ENCODE results near the gene RBBP8.

The RBBP8 gene

DNA sequence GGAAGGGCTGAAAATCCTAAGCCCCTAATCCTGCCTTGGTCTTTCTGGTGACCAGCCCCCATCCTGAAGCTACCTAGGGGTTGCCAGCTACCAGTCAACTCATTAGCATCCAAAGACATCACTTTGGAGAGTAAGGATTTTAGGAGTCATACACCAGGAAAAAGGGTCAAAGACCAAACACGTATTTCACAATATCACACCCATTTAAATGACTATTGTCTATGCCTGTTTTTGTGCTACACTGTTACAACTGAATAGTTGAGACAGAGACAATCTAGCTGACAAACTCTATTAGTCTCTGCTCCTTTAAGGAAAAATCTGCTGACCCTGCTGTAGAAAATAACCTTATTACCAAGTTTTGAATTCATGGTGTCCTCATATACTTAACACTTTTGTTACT lies 21.0 kb upstream of the RBBP8 start:
- no peaks in the 10 kb centered on the region for H3K4me1 ChIP-seq (ENCODE audit: control extremely low read depth in 1 of 4, control insufficient read depth in 4 of 4, insufficient read depth in 4 of 4, low read length in 3 of 4)
- ChIA-PET CTCF (no interaction called here), POLR2A (no interaction called here)
- H3K36me3 ChIP-seq (ENCODE audit: control insufficient read depth in 4 of 4, insufficient read depth in 4 of 4, low read length in 3 of 4), result peaks cover 0 to 2% (median 0%) of the 10 kb centered on the region in 4 experiments
- H3K27me3 ChIP-seq (replicated peaks in 2 of 5; ENCODE audit: control insufficient read depth in 4 of 5, insufficient read depth in 5 of 5, low read length in 4 of 5), result no peaks in the 10 kb centered on the region
- H3K27ac ChIP-seq (ENCODE audit: insufficient read depth in 1 of 2, low read depth in 1 of 2, low read length in 2 of 2, poor library complexity in 1 of 2, severe bottlenecking in 2 of 2), result no peak overlapping the region
- no CpG with 5 or more reads among the region's 1 CpG for WGBS (ENCODE audit: insufficient coverage)
- no peak overlapping the region for H3K4me3 ChIP-seq (ENCODE audit: control insufficient read depth in 1 of 7, extremely low read depth in 1 of 7, insufficient read depth in 4 of 7, low read depth in 2 of 7, low read length in 6 of 7)
- DNase-seq, result no peak
- H3K9me3 ChIP-seq (ENCODE audit: control extremely low read depth in 1 of 5, control insufficient read depth in 4 of 5, insufficient read depth in 2 of 5, low read depth in 1 of 5, low read length in 4 of 5), result no peaks in the 10 kb centered on the region

DNA sequence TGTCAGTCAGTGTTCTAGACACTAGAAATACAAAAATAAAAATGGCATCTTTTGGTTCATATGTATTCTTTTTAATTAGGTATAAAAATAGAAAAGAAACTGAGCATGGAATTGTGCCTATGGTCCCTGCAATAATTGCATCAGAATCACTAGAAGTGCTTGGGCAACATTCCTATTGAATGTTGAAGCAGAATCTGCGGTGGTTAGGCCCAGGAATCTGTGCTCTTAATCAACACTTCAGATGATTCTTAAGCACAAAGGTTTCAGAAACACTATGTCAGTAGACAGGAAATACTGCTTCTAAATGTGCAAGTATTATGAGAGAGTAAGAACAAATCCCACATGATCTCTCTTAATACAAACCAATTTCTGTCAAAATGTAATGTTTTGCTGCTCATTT lies 20.3 kb upstream of the RBBP8 start:
- POLR2A ChIA-PET, result no interaction called here
- no peak overlapping the region for H3K4me3 ChIP-seq (ENCODE audit: control insufficient read depth in 1 of 7, extremely low read depth in 1 of 7, insufficient read depth in 4 of 7, low read depth in 2 of 7, low read length in 6 of 7)
- DNase-seq, result no peak
- no CpG with 5 or more reads among the region's 1 CpG for WGBS (ENCODE audit: insufficient coverage)
- no peak overlapping the region for H3K27ac ChIP-seq (ENCODE audit: insufficient read depth in 1 of 2, low read depth in 1 of 2, low read length in 2 of 2, poor library complexity in 1 of 2, severe bottlenecking in 2 of 2)
- no peaks in the 10 kb centered on the region for H3K4me1 ChIP-seq (ENCODE audit: control extremely low read depth in 1 of 4, control insufficient read depth in 4 of 4, insufficient read depth in 4 of 4, low read length in 3 of 4)
- no peaks in the 10 kb centered on the region for H3K27me3 ChIP-seq (replicated peaks in 2 of 5; ENCODE audit: control insufficient read depth in 4 of 5, insufficient read depth in 5 of 5, low read length in 4 of 5)
- H3K36me3 ChIP-seq (ENCODE audit: control insufficient read depth in 4 of 4, insufficient read depth in 4 of 4, low read length in 3 of 4), result peaks cover 0 to 2% (median 0%) of the 10 kb centered on the region in 4 experiments
- no peaks in the 10 kb centered on the region for H3K9me3 ChIP-seq (ENCODE audit: control extremely low read depth in 1 of 5, control insufficient read depth in 4 of 5, insufficient read depth in 2 of 5, low read depth in 1 of 5, low read length in 4 of 5)
- CTCF ChIA-PET, result no interaction called here

DNA sequence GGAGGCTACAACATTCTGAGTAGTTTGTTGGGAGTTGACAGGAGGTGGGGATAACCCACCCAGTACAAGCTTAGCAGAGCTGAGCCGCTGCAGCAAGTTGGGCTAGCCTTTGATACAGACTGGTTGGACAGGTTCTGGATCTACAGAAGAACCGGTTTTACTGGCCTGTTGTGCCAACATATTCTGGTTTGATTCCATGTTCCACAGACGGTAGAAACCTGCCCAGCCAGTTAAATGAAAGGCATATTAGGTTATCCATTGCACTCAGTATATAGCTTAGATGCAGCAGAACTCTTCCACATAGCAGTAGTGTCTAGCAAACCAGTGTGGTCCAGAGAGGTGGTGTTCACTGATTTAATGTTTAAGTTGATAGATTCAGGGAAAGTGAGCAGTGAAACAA lies 19.3 kb upstream of the RBBP8 start:
- Histone ChIP-seq H3K36me3 (ENCODE audit: control insufficient read depth in 4 of 4, insufficient read depth in 4 of 4, low read length in 3 of 4) (peaks cover 0 to 2% (median 0%) of the 10 kb centered on the region in 4 experiments), H3K27me3 (replicated peaks in 2 of 5; ENCODE audit: control insufficient read depth in 4 of 5, insufficient read depth in 5 of 5, low read length in 4 of 5) (no peaks in the 10 kb centered on the region), H3K4me1 (ENCODE audit: control extremely low read depth in 1 of 4, control insufficient read depth in 4 of 4, insufficient read depth in 4 of 4, low read length in 3 of 4) (no peaks in the 10 kb centered on the region), H3K9me3 (ENCODE audit: control extremely low read depth in 1 of 5, control insufficient read depth in 4 of 5, insufficient read depth in 2 of 5, low read depth in 1 of 5, low read length in 4 of 5) (no peaks in the 10 kb centered on the region), H3K27ac (ENCODE audit: insufficient read depth in 1 of 2, low read depth in 1 of 2, low read length in 2 of 2, poor library complexity in 1 of 2, severe bottlenecking in 2 of 2) (no peak overlapping the region), H3K4me3 (ENCODE audit: control insufficient read depth in 1 of 7, extremely low read depth in 1 of 7, insufficient read depth in 4 of 7, low read depth in 2 of 7, low read length in 6 of 7) (no peak overlapping the region)
- WGBS (ENCODE audit: insufficient coverage), result 97% methylated on average over 3 of the region's 3 CpGs
- CTCF ChIA-PET, result no interaction called here
- no peak for DNase-seq
- POLR2A ChIA-PET, result no interaction called here

DNA sequence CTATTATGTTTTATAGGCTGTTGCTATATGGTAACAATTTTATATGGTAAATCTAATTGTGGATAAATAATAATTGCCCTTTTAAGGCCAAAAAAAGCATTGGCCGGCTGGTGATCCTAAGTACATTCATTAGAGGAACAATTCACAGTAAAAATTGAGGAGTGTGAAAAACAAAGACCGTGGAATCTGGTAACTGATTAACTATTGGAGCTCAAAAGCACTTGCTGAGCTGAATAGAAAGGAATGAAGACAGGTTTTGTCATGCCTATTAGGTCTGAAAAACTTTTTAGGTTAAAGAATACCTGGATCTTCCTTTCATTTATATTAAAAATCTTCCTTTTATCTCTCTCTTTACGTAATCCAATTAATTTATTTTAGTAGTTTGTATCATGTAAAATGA lies 18.5 kb upstream of the RBBP8 start:
- 100% methylated on average over 1 of the region's 3 CpGs for WGBS (ENCODE audit: insufficient coverage)
- H3K27ac ChIP-seq (ENCODE audit: insufficient read depth in 1 of 2, low read depth in 1 of 2, low read length in 2 of 2, poor library complexity in 1 of 2, severe bottlenecking in 2 of 2), result no peak overlapping the region
- DNase-seq, result no peak
- CTCF ChIA-PET, result no interaction called here
- no peak overlapping the region for H3K4me3 ChIP-seq (ENCODE audit: control insufficient read depth in 1 of 7, extremely low read depth in 1 of 7, insufficient read depth in 4 of 7, low read depth in 2 of 7, low read length in 6 of 7)
- no peaks in the 10 kb centered on the region for H3K27me3 ChIP-seq (replicated peaks in 2 of 5; ENCODE audit: control insufficient read depth in 4 of 5, insufficient read depth in 5 of 5, low read length in 4 of 5)
- peaks cover 0 to 2% (median 0%) of the 10 kb centered on the region in 4 experiments for H3K36me3 ChIP-seq (ENCODE audit: control insufficient read depth in 4 of 4, insufficient read depth in 4 of 4, low read length in 3 of 4)
- POLR2A ChIA-PET, result no interaction called here
- H3K9me3 ChIP-seq (ENCODE audit: control extremely low read depth in 1 of 5, control insufficient read depth in 4 of 5, insufficient read depth in 2 of 5, low read depth in 1 of 5, low read length in 4 of 5), result no peaks in the 10 kb centered on the region
- H3K4me1 ChIP-seq (ENCODE audit: control extremely low read depth in 1 of 4, control insufficient read depth in 4 of 4, insufficient read depth in 4 of 4, low read length in 3 of 4), result no peaks in the 10 kb centered on the region

DNA sequence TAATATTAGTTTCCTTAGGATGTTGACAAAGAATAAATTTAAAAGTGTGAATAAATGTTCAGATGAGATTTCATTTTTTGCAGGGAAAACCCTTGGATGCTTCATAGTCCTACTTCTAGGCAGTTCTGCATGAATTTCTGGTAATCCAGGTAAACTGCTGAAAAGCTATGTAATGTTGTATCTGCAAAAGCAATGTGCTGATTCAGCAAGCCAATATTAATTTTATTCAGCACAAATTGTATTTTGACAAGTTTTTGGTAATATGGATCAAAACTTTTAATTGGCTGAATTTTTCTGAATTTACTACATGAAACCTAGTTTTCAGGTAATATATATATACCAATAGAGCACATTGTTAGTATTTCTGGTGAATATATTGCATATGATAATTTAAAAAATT lies 17.8 kb upstream of the RBBP8 start:
- CTCF ChIA-PET, result interaction anchor here (1.6 kb wide), 1 partner anchor 9 kb away, joined by 5 read pairs; no protein-coding TSS in a partner anchor
- Histone ChIP-seq H3K27ac (ENCODE audit: insufficient read depth in 1 of 2, low read depth in 1 of 2, low read length in 2 of 2, poor library complexity in 1 of 2, severe bottlenecking in 2 of 2) (no peak overlapping the region), H3K4me1 (ENCODE audit: control extremely low read depth in 1 of 4, control insufficient read depth in 4 of 4, insufficient read depth in 4 of 4, low read length in 3 of 4) (no peaks in the 10 kb centered on the region)

DNA sequence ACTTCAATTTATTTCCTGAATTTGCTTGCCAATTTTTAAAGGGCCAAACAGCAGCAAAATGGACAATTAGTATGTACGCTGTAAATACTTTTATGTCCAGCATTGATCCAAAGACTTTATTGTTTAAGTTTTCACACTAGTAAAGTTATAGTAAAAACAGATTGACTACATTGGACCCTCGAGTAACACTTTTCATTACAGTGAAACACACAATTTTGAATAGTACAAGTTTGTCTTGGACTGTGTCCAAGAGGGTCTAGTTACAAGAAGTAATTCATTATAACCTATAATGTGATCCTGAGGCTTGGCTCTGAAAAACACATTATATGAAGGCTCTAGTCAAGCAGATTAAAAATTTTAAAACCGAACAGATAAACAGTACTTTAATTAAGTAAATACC lies 11.4 kb upstream of the RBBP8 start:
- Histone ChIP-seq H3K4me3 (ENCODE audit: control insufficient read depth in 1 of 7, extremely low read depth in 1 of 7, insufficient read depth in 4 of 7, low read depth in 2 of 7, low read length in 6 of 7) (no peak overlapping the region), H3K4me1 (ENCODE audit: control extremely low read depth in 1 of 4, control insufficient read depth in 4 of 4, insufficient read depth in 4 of 4, low read length in 3 of 4) (no peaks in the 10 kb centered on the region), H3K36me3 (ENCODE audit: control insufficient read depth in 4 of 4, insufficient read depth in 4 of 4, low read length in 3 of 4) (no peaks in the 10 kb centered on the region), H3K27ac (ENCODE audit: insufficient read depth in 1 of 2, low read depth in 1 of 2, low read length in 2 of 2, poor library complexity in 1 of 2, severe bottlenecking in 2 of 2) (no peak overlapping the region), H3K27me3 (replicated peaks in 2 of 5; ENCODE audit: control insufficient read depth in 4 of 5, insufficient read depth in 5 of 5, low read length in 4 of 5) (no peaks in the 10 kb centered on the region), H3K9me3 (ENCODE audit: control extremely low read depth in 1 of 5, control insufficient read depth in 4 of 5, insufficient read depth in 2 of 5, low read depth in 1 of 5, low read length in 4 of 5) (no peaks in the 10 kb centered on the region)
- POLR2A ChIA-PET, result no interaction called here
- no peak for DNase-seq
- CTCF ChIA-PET, result no interaction called here
- WGBS (ENCODE audit: insufficient coverage), result no CpG with 5 or more reads among the region's 3 CpGs

More for the DNA sequence above, 17.8 kb upstream of the RBBP8 start:
- POLR2A ChIA-PET, result no interaction called here
- H3K27me3 ChIP-seq (replicated peaks in 2 of 5; ENCODE audit: control insufficient read depth in 4 of 5, insufficient read depth in 5 of 5, low read length in 4 of 5), result no peaks in the 10 kb centered on the region
- H3K9me3 ChIP-seq (ENCODE audit: control extremely low read depth in 1 of 5, control insufficient read depth in 4 of 5, insufficient read depth in 2 of 5, low read depth in 1 of 5, low read length in 4 of 5), result no peaks in the 10 kb centered on the region
- H3K36me3 ChIP-seq (ENCODE audit: control insufficient read depth in 4 of 4, insufficient read depth in 4 of 4, low read length in 3 of 4), result peaks cover 0 to 2% (median 0%) of the 10 kb centered on the region in 4 experiments
- no peak for DNase-seq
- H3K4me3 ChIP-seq (ENCODE audit: control insufficient read depth in 1 of 7, extremely low read depth in 1 of 7, insufficient read depth in 4 of 7, low read depth in 2 of 7, low read length in 6 of 7), result no peak overlapping the region

DNA sequence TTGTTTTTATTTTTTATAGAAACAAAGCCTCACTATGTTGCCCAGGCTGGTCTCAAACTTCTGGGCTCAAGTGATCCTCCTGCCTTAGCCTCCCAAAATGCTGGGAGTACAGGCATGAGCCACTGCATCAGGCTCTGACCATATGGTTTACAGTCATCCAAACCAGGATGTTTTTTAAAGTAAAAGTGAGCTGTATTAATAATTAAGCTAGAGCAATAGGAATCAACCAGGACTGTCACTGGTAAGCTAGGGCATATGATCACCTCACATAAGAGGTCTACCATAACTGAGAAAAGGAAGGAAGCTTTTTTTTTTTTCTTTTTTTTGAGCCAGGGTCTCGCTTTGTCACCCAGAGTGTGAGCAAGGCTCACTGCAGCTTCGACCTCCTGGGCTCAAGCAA lies 8.5 kb upstream of the RBBP8 start:
- H3K4me1 ChIP-seq (ENCODE audit: control extremely low read depth in 1 of 4, control insufficient read depth in 4 of 4, insufficient read depth in 4 of 4, low read length in 3 of 4), result no peaks in the 10 kb centered on the region
- H3K27ac ChIP-seq (ENCODE audit: insufficient read depth in 1 of 2, low read depth in 1 of 2, low read length in 2 of 2, poor library complexity in 1 of 2, severe bottlenecking in 2 of 2), result no peak overlapping the region
- ChIA-PET POLR2A (interaction anchor here (0.6 kb wide), 1 partner anchor 463 kb away, joined by 4 read pairs; no protein-coding TSS in a partner anchor), CTCF (interaction anchor here (0.8 to 1.3 kb wide), 3 partner anchors 8 to 124 kb away, joined by 3 to 4 read pairs (median 3); partner anchors contain the start of gene RBBP8)
- H3K36me3 ChIP-seq (ENCODE audit: control insufficient read depth in 4 of 4, insufficient read depth in 4 of 4, low read length in 3 of 4), result no peaks in the 10 kb centered on the region
- no peak overlapping the region for H3K4me3 ChIP-seq (ENCODE audit: control insufficient read depth in 1 of 7, extremely low read depth in 1 of 7, insufficient read depth in 4 of 7, low read depth in 2 of 7, low read length in 6 of 7)
- DNase-seq, result no peak
- no peaks in the 10 kb centered on the region for H3K9me3 ChIP-seq (ENCODE audit: control extremely low read depth in 1 of 5, control insufficient read depth in 4 of 5, insufficient read depth in 2 of 5, low read depth in 1 of 5, low read length in 4 of 5)
- WGBS (ENCODE audit: insufficient coverage), result no CpG with 5 or more reads among the region's 2 CpGs
- H3K27me3 ChIP-seq (replicated peaks in 2 of 5; ENCODE audit: control insufficient read depth in 4 of 5, insufficient read depth in 5 of 5, low read length in 4 of 5), result no peaks in the 10 kb centered on the region
